Loucy (cell line): Measurements from ENCODE around the gene SAP30BP.
"Not testable (repeated sequence)": the region's sequence is repeated elsewhere in the genome, so short reads cannot be mapped to it uniquely, and the experiment has no call there.

Experiments used
- EZH2phosphoT487 ChIP-seq: fragments of 200-600 bp; IDR thresholded peaks from 2 replicates; pipeline ENCODE4 v1.6.1; 2018; ENCODE audit warnings: antibody characterized with exemption, mild to moderate bottlenecking, moderate library complexity, borderline replicate concordance
- TF ChIP-seq, protein P1 (sequence below): fragments of 200-600 bp; sonication (generic); conservative IDR thresholded peaks from 2 replicates; pipeline ENCODE4 v1.5.1; 2014; ENCODE audit warnings: mild to moderate bottlenecking, antibody characterized with exemption, low read length

- TF ChIP-seq, protein P1, sequence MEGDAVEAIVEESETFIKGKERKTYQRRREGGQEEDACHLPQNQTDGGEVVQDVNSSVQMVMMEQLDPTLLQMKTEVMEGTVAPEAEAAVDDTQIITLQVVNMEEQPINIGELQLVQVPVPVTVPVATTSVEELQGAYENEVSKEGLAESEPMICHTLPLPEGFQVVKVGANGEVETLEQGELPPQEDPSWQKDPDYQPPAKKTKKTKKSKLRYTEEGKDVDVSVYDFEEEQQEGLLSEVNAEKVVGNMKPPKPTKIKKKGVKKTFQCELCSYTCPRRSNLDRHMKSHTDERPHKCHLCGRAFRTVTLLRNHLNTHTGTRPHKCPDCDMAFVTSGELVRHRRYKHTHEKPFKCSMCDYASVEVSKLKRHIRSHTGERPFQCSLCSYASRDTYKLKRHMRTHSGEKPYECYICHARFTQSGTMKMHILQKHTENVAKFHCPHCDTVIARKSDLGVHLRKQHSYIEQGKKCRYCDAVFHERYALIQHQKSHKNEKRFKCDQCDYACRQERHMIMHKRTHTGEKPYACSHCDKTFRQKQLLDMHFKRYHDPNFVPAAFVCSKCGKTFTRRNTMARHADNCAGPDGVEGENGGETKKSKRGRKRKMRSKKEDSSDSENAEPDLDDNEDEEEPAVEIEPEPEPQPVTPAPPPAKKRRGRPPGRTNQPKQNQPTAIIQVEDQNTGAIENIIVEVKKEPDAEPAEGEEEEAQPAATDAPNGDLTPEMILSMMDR = not testable (repeated sequence)
- TF ChIP-seq EZH2phosphoT487 = not testable (repeated sequence)
Observed at GRCh38 chr17:75638039-75638438, 29.1 kb upstream of the SAP30BP start.
